ENCODE measurements around the gene LRRC4C. TPM values are rescaled to one million over a fixed set of nuclear protein-coding genes. Genes with fewer than 3 reads are reported as not detected.

Gene LRRC4C
- total and polyA plus RNA-seq, 2 donors (not counting 1 experiment from before 2014, with no cell fraction given) = under 0.01 to 0.02 TPM

GRCh38 chr11:40407355-40407754 lies 1052.1 kb downstream of the LRRC4C start:
- Histone ChIP-seq H3K9ac (ENCODE audit: insufficient read depth, low read length) (no peak overlapping the region), H3K36me3 (ENCODE audit: control insufficient read depth, insufficient read depth, low read length) (no peaks in the 10 kb centered on the region), H3K9me3 (ENCODE audit: control insufficient read depth, insufficient read depth, low read depth, low read length) (no peaks in the 10 kb centered on the region), H3K27ac (ENCODE audit: insufficient read depth, low read length) (no peak overlapping the region), H3K4me2 (ENCODE audit: extremely low read depth, insufficient read depth, low read length) (no peak overlapping the region), H2AFZ (ENCODE audit: low read length) (no peak overlapping the region), H3K79me2 (ENCODE audit: control insufficient read depth, insufficient read depth, low read length) (no peaks in the 10 kb centered on the region), H3K4me3 (replicated peaks in 1 of 4; ENCODE audit: control extremely low read depth in 1 of 4, insufficient read depth in 1 of 4, low read depth in 3 of 4, low read length in 4 of 4) (no peak overlapping the region), H3K27me3 (ENCODE audit: control insufficient read depth, insufficient read depth, low read length) (no peaks in the 10 kb centered on the region), H4K20me1 (ENCODE audit: control insufficient read depth, extremely low read depth, insufficient read depth, low read length) (no peaks in the 10 kb centered on the region), H3K4me1 (ENCODE audit: control insufficient read depth, extremely low read depth, insufficient read depth, low read length) (no peaks in the 10 kb centered on the region)
- TF ChIP-seq EZH2 (IDR thresholded peaks at IDR 0.05; ENCODE audit: low read length, missing control alignments) = no peak
- TF ChIP-seq, protein P1, sequence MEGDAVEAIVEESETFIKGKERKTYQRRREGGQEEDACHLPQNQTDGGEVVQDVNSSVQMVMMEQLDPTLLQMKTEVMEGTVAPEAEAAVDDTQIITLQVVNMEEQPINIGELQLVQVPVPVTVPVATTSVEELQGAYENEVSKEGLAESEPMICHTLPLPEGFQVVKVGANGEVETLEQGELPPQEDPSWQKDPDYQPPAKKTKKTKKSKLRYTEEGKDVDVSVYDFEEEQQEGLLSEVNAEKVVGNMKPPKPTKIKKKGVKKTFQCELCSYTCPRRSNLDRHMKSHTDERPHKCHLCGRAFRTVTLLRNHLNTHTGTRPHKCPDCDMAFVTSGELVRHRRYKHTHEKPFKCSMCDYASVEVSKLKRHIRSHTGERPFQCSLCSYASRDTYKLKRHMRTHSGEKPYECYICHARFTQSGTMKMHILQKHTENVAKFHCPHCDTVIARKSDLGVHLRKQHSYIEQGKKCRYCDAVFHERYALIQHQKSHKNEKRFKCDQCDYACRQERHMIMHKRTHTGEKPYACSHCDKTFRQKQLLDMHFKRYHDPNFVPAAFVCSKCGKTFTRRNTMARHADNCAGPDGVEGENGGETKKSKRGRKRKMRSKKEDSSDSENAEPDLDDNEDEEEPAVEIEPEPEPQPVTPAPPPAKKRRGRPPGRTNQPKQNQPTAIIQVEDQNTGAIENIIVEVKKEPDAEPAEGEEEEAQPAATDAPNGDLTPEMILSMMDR (conservative IDR thresholded peaks at IDR 0.05 in 1 of 2, IDR thresholded peaks at IDR 0.05 in 1 of 2; ENCODE audit: low read depth in 1 of 2, low read length in 2 of 2) = no peak
- DNase-seq (ENCODE audit: low read depth in 2 of 2) = no peak

- TF ChIP-seq, protein P1 (conservative IDR thresholded peaks at IDR 0.05 in 1 of 2, IDR thresholded peaks at IDR 0.05 in 1 of 2; ENCODE audit: low read depth in 1 of 2, low read length in 2 of 2) = no peak
- TF ChIP-seq EZH2 (IDR thresholded peaks at IDR 0.05; ENCODE audit: low read length, missing control alignments) = no peak
- H3K27me3 ChIP-seq (ENCODE audit: control insufficient read depth, insufficient read depth, low read length) = no peaks in the 10 kb centered on the region
- H3K27ac ChIP-seq (ENCODE audit: insufficient read depth, low read length) = no peak overlapping the region
- H3K4me2 ChIP-seq (ENCODE audit: extremely low read depth, insufficient read depth, low read length) = no peak overlapping the region
- no peaks in the 10 kb centered on the region for H4K20me1 ChIP-seq (ENCODE audit: control insufficient read depth, extremely low read depth, insufficient read depth, low read length)
- DNase-seq (ENCODE audit: low read depth in 2 of 2) = no peak
- no peaks in the 10 kb centered on the region for H3K36me3 ChIP-seq (ENCODE audit: control insufficient read depth, insufficient read depth, low read length)
- H3K4me3 ChIP-seq (replicated peaks in 1 of 4; ENCODE audit: control extremely low read depth in 1 of 4, insufficient read depth in 1 of 4, low read depth in 3 of 4, low read length in 4 of 4) = no peak overlapping the region
- no peaks in the 10 kb centered on the region for H3K9me3 ChIP-seq (ENCODE audit: control insufficient read depth, insufficient read depth, low read depth, low read length)
- no peaks in the 10 kb centered on the region for H3K79me2 ChIP-seq (ENCODE audit: control insufficient read depth, insufficient read depth, low read length)
- H2AFZ ChIP-seq (ENCODE audit: low read length) = no peak overlapping the region
- no peaks in the 10 kb centered on the region for H3K4me1 ChIP-seq (ENCODE audit: control insufficient read depth, extremely low read depth, insufficient read depth, low read length)
- H3K9ac ChIP-seq (ENCODE audit: insufficient read depth, low read length) = no peak overlapping the region
These were observed 1053.8 kb downstream of the LRRC4C start for GRCh38 chr11:40405614-40406013.

DNA sequence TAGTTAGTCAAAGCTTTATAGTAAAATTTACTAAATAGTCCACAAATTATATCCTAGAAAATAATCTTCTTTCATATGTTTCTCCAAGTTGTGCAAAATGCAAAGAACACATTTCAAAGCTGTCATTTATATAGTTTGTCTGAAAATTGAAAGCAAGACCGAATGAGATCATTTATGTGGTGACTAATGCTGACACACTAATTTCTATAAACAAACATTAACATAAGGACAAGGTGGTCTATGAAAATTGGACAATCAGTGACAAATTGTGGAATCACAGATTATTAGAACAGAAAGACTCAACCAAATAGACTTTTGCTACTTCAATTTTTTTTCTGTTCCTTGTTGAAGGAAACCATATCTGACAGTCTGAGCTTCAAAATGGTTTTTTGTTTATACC lies 1056.1 kb downstream of the LRRC4C start:
- no peaks in the 10 kb centered on the region for H4K20me1 ChIP-seq (ENCODE audit: control insufficient read depth, extremely low read depth, insufficient read depth, low read length)
- TF ChIP-seq, protein P1 (conservative IDR thresholded peaks at IDR 0.05 in 1 of 2, IDR thresholded peaks at IDR 0.05 in 1 of 2; ENCODE audit: low read depth in 1 of 2, low read length in 2 of 2) = no peak
- TF ChIP-seq EZH2 (IDR thresholded peaks at IDR 0.05; ENCODE audit: low read length, missing control alignments) = no peak
- H3K9me3 ChIP-seq (ENCODE audit: control insufficient read depth, insufficient read depth, low read depth, low read length) = no peaks in the 10 kb centered on the region
- H2AFZ ChIP-seq (ENCODE audit: low read length) = no peak overlapping the region
- no peak overlapping the region for H3K4me3 ChIP-seq (replicated peaks in 1 of 4; ENCODE audit: control extremely low read depth in 1 of 4, insufficient read depth in 1 of 4, low read depth in 3 of 4, low read length in 4 of 4)
- H3K79me2 ChIP-seq (ENCODE audit: control insufficient read depth, insufficient read depth, low read length) = no peaks in the 10 kb centered on the region
- no peak overlapping the region for H3K27ac ChIP-seq (ENCODE audit: insufficient read depth, low read length)
- H3K9ac ChIP-seq (ENCODE audit: insufficient read depth, low read length) = no peak overlapping the region
- no peak overlapping the region for H3K4me2 ChIP-seq (ENCODE audit: extremely low read depth, insufficient read depth, low read length)
- no peaks in the 10 kb centered on the region for H3K27me3 ChIP-seq (ENCODE audit: control insufficient read depth, insufficient read depth, low read length)
- no peaks in the 10 kb centered on the region for H3K4me1 ChIP-seq (ENCODE audit: control insufficient read depth, extremely low read depth, insufficient read depth, low read length)
- peak; percentile 25 to 41 for DNase-seq (ENCODE audit: low read depth in 2 of 2)
- H3K36me3 ChIP-seq (ENCODE audit: control insufficient read depth, insufficient read depth, low read length) = no peaks in the 10 kb centered on the region

All from fibroblast of lung (primary cell).